ENCODE results near the gene CNNM2. TPM values are rescaled to one million over a fixed set of nuclear protein-coding genes. Genes with fewer than 3 reads are reported as not detected.

Gene CNNM2
- total and polyA plus RNA-seq, 2 donors (not counting 1 experiment from before 2014, with no cell fraction given), result 6.6 to 21.6 TPM

- TF ChIP-seq CTCF (IDR thresholded peaks at IDR 0.05) (no peak), EZH2 (IDR thresholded peaks at IDR 0.05; ENCODE audit: borderline replicate concordance, insufficient read depth, low read depth, low read length, poor library complexity, severe bottlenecking) (no peak)
- no peaks in the 10 kb centered on the region for H3K9me3 Mint-ChIP-seq (ENCODE audit: insufficient read depth)
- ATAC-seq (ENCODE audit: low read depth) (no peak), DNase-seq (no peak)
- WGBS (ENCODE audit: insufficient coverage), result 94% methylated on average over 3 of the region's 6 CpGs
- H3K4me2 ChIP-seq (replicated peaks; ENCODE audit: low read depth, low read length, poor library complexity, severe bottlenecking), result no peak overlapping the region
- H3K36me3 ChIP-seq (replicated peaks in 1 of 2; ENCODE audit: control extremely low read depth in 1 of 2, control insufficient read depth in 1 of 2, extremely low read depth in 1 of 2, insufficient read depth in 2 of 2, low read length in 1 of 2), result peaks cover 0 to 1% of the 10 kb centered on the region in 2 experiments
- no peak overlapping the region for H2AFZ ChIP-seq (ENCODE audit: insufficient read depth, low read depth, low read length, poor library complexity, severe bottlenecking)
- H3K27ac Mint-ChIP-seq, result no peak overlapping the region
- H3K27me3 Mint-ChIP-seq, result no peaks in the 10 kb centered on the region
- H4K20me1 ChIP-seq (ENCODE audit: control insufficient read depth, insufficient read depth, low read length, poor library complexity, severe bottlenecking), result no peaks in the 10 kb centered on the region
- no peaks in the 10 kb centered on the region for H3K79me2 ChIP-seq (ENCODE audit: control insufficient read depth, insufficient read depth, low read length)
- H3K27ac ChIP-seq (ENCODE audit: low read length in 2 of 2), result no peak overlapping the region
- intact Hi-C loops (cut with micrococcal nuclease), result no loop called here
- ChIA-PET POLR2A (no interaction called here), CTCF (interaction anchor here (1.2 kb wide), 1 partner anchor 33 kb away, joined by 3 read pairs; no protein-coding TSS in a partner anchor)
- no peaks in the 10 kb centered on the region for H3K9me3 ChIP-seq (ENCODE audit: control extremely low read depth in 1 of 3, control insufficient read depth in 2 of 3, insufficient read depth in 1 of 3, low read length in 2 of 3)
- H3K9ac ChIP-seq (ENCODE audit: low read length), result no peak overlapping the region
- H3K4me3 Mint-ChIP-seq, result no peak overlapping the region
- H3K4me3 ChIP-seq (ENCODE audit: control extremely low read depth in 1 of 5, extremely low read depth in 1 of 5, insufficient read depth in 1 of 5, low read depth in 2 of 5, low read length in 4 of 5), result no peak overlapping the region
- H3K4me1 Mint-ChIP-seq, result peaks cover 12% of the 10 kb centered on the region
- peaks cover 3 to 4% of the 10 kb centered on the region in 2 donors for H3K4me1 ChIP-seq (ENCODE audit: control insufficient read depth in 2 of 2, insufficient read depth in 2 of 2, low read length in 2 of 2)
- H3K27me3 ChIP-seq (replicated peaks in 1 of 4; ENCODE audit: control extremely low read depth in 1 of 4, control insufficient read depth in 3 of 4, insufficient read depth in 4 of 4, low read length in 3 of 4), result no peaks in the 10 kb centered on the region
Observed at GRCh38 chr10:103041391-103041790, 123.3 kb downstream of the CNNM2 start.

- ChIA-PET POLR2A (no interaction called here), CTCF (no interaction called here)
- H3K27me3 ChIP-seq (replicated peaks in 1 of 4; ENCODE audit: control extremely low read depth in 1 of 4, control insufficient read depth in 3 of 4, insufficient read depth in 4 of 4, low read length in 3 of 4), result no peaks in the 10 kb centered on the region
- H3K4me1 Mint-ChIP-seq, result peaks cover 12% of the 10 kb centered on the region
- no peak overlapping the region for H3K4me3 ChIP-seq (ENCODE audit: control extremely low read depth in 1 of 5, extremely low read depth in 1 of 5, insufficient read depth in 1 of 5, low read depth in 2 of 5, low read length in 4 of 5)
- no peak overlapping the region for H3K27ac Mint-ChIP-seq
- DNase-seq, result no peak
- no peaks in the 10 kb centered on the region for H3K27me3 Mint-ChIP-seq
- no peak overlapping the region for H2AFZ ChIP-seq (ENCODE audit: insufficient read depth, low read depth, low read length, poor library complexity, severe bottlenecking)
- TF ChIP-seq EZH2 (IDR thresholded peaks at IDR 0.05; ENCODE audit: borderline replicate concordance, insufficient read depth, low read depth, low read length, poor library complexity, severe bottlenecking) (no peak), CTCF (IDR thresholded peaks at IDR 0.05) (no peak)
- no peak overlapping the region for H3K27ac ChIP-seq (ENCODE audit: low read length in 2 of 2)
- H3K4me2 ChIP-seq (replicated peaks; ENCODE audit: low read depth, low read length, poor library complexity, severe bottlenecking), result no peak overlapping the region
- H3K9ac ChIP-seq (ENCODE audit: low read length), result no peak overlapping the region
- H3K9me3 Mint-ChIP-seq (ENCODE audit: insufficient read depth), result no peaks in the 10 kb centered on the region
- H3K4me3 Mint-ChIP-seq, result no peak overlapping the region
- no peaks in the 10 kb centered on the region for H3K9me3 ChIP-seq (ENCODE audit: control extremely low read depth in 1 of 3, control insufficient read depth in 2 of 3, insufficient read depth in 1 of 3, low read length in 2 of 3)
- 96% methylated on average over 3 of the region's 5 CpGs for WGBS (ENCODE audit: insufficient coverage)
- ATAC-seq (ENCODE audit: low read depth), result no peak
- intact Hi-C loops (cut with micrococcal nuclease), result no loop called here
- H3K4me1 ChIP-seq (ENCODE audit: control insufficient read depth in 2 of 2, insufficient read depth in 2 of 2, low read length in 2 of 2), result peaks cover 3 to 4% of the 10 kb centered on the region in 2 donors
- no peaks in the 10 kb centered on the region for H3K79me2 ChIP-seq (ENCODE audit: control insufficient read depth, insufficient read depth, low read length)
- H3K36me3 ChIP-seq (replicated peaks in 1 of 2; ENCODE audit: control extremely low read depth in 1 of 2, control insufficient read depth in 1 of 2, extremely low read depth in 1 of 2, insufficient read depth in 2 of 2, low read length in 1 of 2), result peaks cover 0 to 1% of the 10 kb centered on the region in 2 experiments
- no peaks in the 10 kb centered on the region for H4K20me1 ChIP-seq (ENCODE audit: control insufficient read depth, insufficient read depth, low read length, poor library complexity, severe bottlenecking)
Observed at GRCh38 chr10:103042129-103042528, 124.0 kb downstream of the CNNM2 start.
